SK-N-SH treated with all-trans-retinoic acid at 6 μM for 48 hours (cell line): ENCODE results near the gene MAFB.

Experiments used
- ATAC-seq: fragments of 200-7000 bp; cut with Tn5 transposase; 3 replicates; pipeline ENCODE4 v1.9.1; 2020; ENCODE audit warnings: mild to moderate bottlenecking, moderate library complexity
- ARNTL ChIP-seq: fragments of 450-650 bp; formaldehyde crosslinking; IDR thresholded peaks from 2 replicates; pipeline ENCODE4 v1.5.0; 2020; ENCODE audit warnings: low read depth, mild to moderate bottlenecking, moderate library complexity, borderline replicate concordance
- BACH2 ChIP-seq: fragments of 250-450 bp; sonication (Bioruptor Pico); IDR thresholded peaks from 2 replicates; pipeline ENCODE4 v1.9.0; 2021; ENCODE audit warnings: mild to moderate bottlenecking, borderline replicate concordance
- CREB5 ChIP-seq: fragments of 250-450 bp; sonication (Bioruptor Pico); IDR thresholded peaks from 2 replicates; pipeline ENCODE4 v1.5.1; 2020; ENCODE audit warnings: low read depth, mild to moderate bottlenecking, moderate library complexity
- CSDC2 ChIP-seq: fragments of 250-450 bp; sonication (Bioruptor Pico); IDR thresholded peaks from 2 replicates; pipeline ENCODE4 v1.5.0; 2020; ENCODE audit warnings: mild to moderate bottlenecking, moderate library complexity
- CSRNP3 ChIP-seq: fragments of 250-450 bp; sonication (Bioruptor Pico); IDR thresholded peaks from 2 replicates; pipeline ENCODE4 v1.5.1; 2021; ENCODE audit warnings: mild to moderate bottlenecking, moderate library complexity
- ESRRG ChIP-seq: fragments of 250-450 bp; sonication (Bioruptor Pico); IDR thresholded peaks from 2 replicates; pipeline ENCODE4 v1.6.1; 2021; ENCODE audit warnings: mild to moderate bottlenecking
- GLIS3 ChIP-seq: fragments of 250-450 bp; sonication (Bioruptor Pico); IDR thresholded peaks from 2 replicates; pipeline ENCODE4 v1.5.0; 2020; ENCODE audit warnings: mild to moderate bottlenecking, moderate library complexity
- ISL1 ChIP-seq: fragments of 250-450 bp; sonication (Bioruptor Pico); IDR thresholded peaks from 2 replicates; pipeline ENCODE4 v2.1.2; 2022; ENCODE audit warnings: mild to moderate bottlenecking, moderate library complexity
- OSR1 ChIP-seq: fragments of 250-450 bp; sonication (Bioruptor Pico); IDR thresholded peaks from 2 replicates; pipeline ENCODE4 v1.8.0; 2022; ENCODE audit warnings: moderate library complexity, mild to moderate bottlenecking, inconsistent platforms
- POU6F1 ChIP-seq: fragments of 250-450 bp; sonication (Bioruptor Pico); IDR thresholded peaks from 2 replicates; pipeline ENCODE4 v1.8.0; 2021; ENCODE audit warnings: low read depth, mild to moderate bottlenecking, moderate library complexity, borderline replicate concordance
- PPARA ChIP-seq: fragments of 250-450 bp; sonication (Bioruptor Pico); IDR thresholded peaks from 2 replicates; pipeline ENCODE4 v1.5.0; 2020; ENCODE audit warnings: mild to moderate bottlenecking, borderline replicate concordance
- RARB ChIP-seq: fragments of 250-450 bp; sonication (Bioruptor Pico); IDR thresholded peaks from 2 replicates; pipeline ENCODE4 v1.8.0; 2021; ENCODE audit warnings: mild to moderate bottlenecking, moderate library complexity
- SNAI2 ChIP-seq: fragments of 250-450 bp; sonication (Bioruptor Pico); IDR thresholded peaks from 2 replicates; pipeline ENCODE4 v1.5.0; 2020; ENCODE audit warnings: mild to moderate bottlenecking, moderate library complexity
- TCF4 ChIP-seq: fragments of 250-450 bp; sonication (Bioruptor Pico); IDR thresholded peaks from 2 replicates; pipeline ENCODE4 v1.8.0; 2021; ENCODE audit warnings: mild to moderate bottlenecking, moderate library complexity, borderline replicate concordance
- TOX ChIP-seq: fragments of 250-450 bp; sonication (Bioruptor Pico); IDR thresholded peaks from 2 replicates; pipeline ENCODE4 v1.8.0; 2021; ENCODE audit warnings: mild to moderate bottlenecking, moderate library complexity, borderline replicate concordance
- TSHZ2 ChIP-seq: fragments of 250-450 bp; sonication (Bioruptor Pico); IDR thresholded peaks from 2 replicates; pipeline ENCODE4 v1.5.0; 2020; ENCODE audit warnings: mild to moderate bottlenecking, moderate library complexity
- ZC3H10 ChIP-seq: fragments of 250-450 bp; sonication (Bioruptor Pico); IDR thresholded peaks from 2 replicates; pipeline ENCODE4 v1.5.1; 2021; ENCODE audit warnings: mild to moderate bottlenecking, moderate library complexity
- ZFP3 ChIP-seq: fragments of 250-450 bp; sonication (Bioruptor Pico); IDR thresholded peaks from 2 replicates; pipeline ENCODE4 v1.5.0; 2020; ENCODE audit warnings: mild to moderate bottlenecking, moderate library complexity
- ZFP30 ChIP-seq: fragments of 450-650 bp; formaldehyde crosslinking; IDR thresholded peaks from 2 replicates; pipeline ENCODE4 v1.5.0; 2022; ENCODE audit warnings: mild to moderate bottlenecking, moderate library complexity
- ZNF565 ChIP-seq: fragments of 450-650 bp; formaldehyde crosslinking; conservative IDR thresholded peaks from 2 replicates; pipeline ENCODE4 v1.5.0; 2020; ENCODE audit warnings: low read depth, mild to moderate bottlenecking, moderate library complexity
- ZNF70 ChIP-seq: fragments of 450-650 bp; formaldehyde crosslinking; IDR thresholded peaks from 2 replicates; pipeline ENCODE4 v1.5.0; 2020; ENCODE audit warnings: mild to moderate bottlenecking, moderate library complexity
- ZNF8 ChIP-seq: fragments of 450-650 bp; formaldehyde crosslinking; IDR thresholded peaks from 2 replicates; pipeline ENCODE4 v1.5.0; 2020; ENCODE audit warnings: mild to moderate bottlenecking, moderate library complexity

Gene MAFB

GRCh38 chr20:40718982-40719729, 30.1 kb upstream of the MAFB start:
- no peak for ATAC-seq
- TF ChIP-seq CREB5 (CRISPR knock-in tag) = no peak

- ATAC-seq = no peak
These were observed 29.4 kb upstream of the MAFB start for GRCh38 chr20:40718214-40718977.

GRCh38 chr20:40717343-40717865, 28.4 kb upstream of the MAFB start:
- TF ChIP-seq RARB (CRISPR knock-in tag) = no peak
- no peak for TF ChIP-seq CSRNP3 (CRISPR knock-in tag)
- TF ChIP-seq OSR1 (CRISPR knock-in tag) = no peak
- no peak for TF ChIP-seq ZFP3
- TF ChIP-seq CSDC2 = no peak
- no peak for TF ChIP-seq ZNF70 (CRISPR knock-in tag)
- TF ChIP-seq CREB5 (CRISPR knock-in tag) = no peak
- no peak for TF ChIP-seq SNAI2
- TF ChIP-seq ZFP30 = no peak
- TF ChIP-seq ARNTL = no peak
- TF ChIP-seq TCF4 (CRISPR knock-in tag) = no peak
- TF ChIP-seq ZNF565 (CRISPR knock-in tag) = no peak
- TF ChIP-seq PPARA = no peak
- no peak for TF ChIP-seq ISL1 (CRISPR knock-in tag)
- TF ChIP-seq POU6F1 (CRISPR knock-in tag) = no peak
- no peak for TF ChIP-seq ZC3H10
- no peak for ATAC-seq

More at GRCh38 chr20:40718214-40718977, 29.4 kb upstream of the MAFB start:
- TF ChIP-seq TOX = no peak
- TF ChIP-seq TSHZ2 (CRISPR knock-in tag) = no peak
- TF ChIP-seq ESRRG = no peak
- no peak for TF ChIP-seq GLIS3
- TF ChIP-seq ZC3H10 = no peak
- TF ChIP-seq, all 23 proteins: peak for 0

- ATAC-seq = no peak
- no peak for TF ChIP-seq ZNF8 (CRISPR knock-in tag)
- TF ChIP-seq BACH2 = no peak
- no peak for TF ChIP-seq OSR1 (CRISPR knock-in tag)
- no peak for TF ChIP-seq CREB5 (CRISPR knock-in tag)
These were observed 26.5 kb upstream of the MAFB start for GRCh38 chr20:40715491-40715890.
